Mesodermal cell (in vitro differentiated cells): ENCODE results near the gene LSM5.

Experiments
- H3K27ac ChIP-seq: 2 replicates; pipeline ENCODE4 v1.7.0; 2013; ENCODE audit warnings: mild to moderate bottlenecking, low read depth, low read length, moderate library complexity; ENCODE audit not compliant: severe bottlenecking
- H3K36me3 ChIP-seq: 2 replicates; pipeline ENCODE4 v1.7.1; 2013; ENCODE audit warnings: mild to moderate bottlenecking, low read length, moderate library complexity; ENCODE audit not compliant: control insufficient read depth, insufficient read depth
- H3K4me1 ChIP-seq: one replicate; pipeline ENCODE4 v1.7.1; 2013; ENCODE audit warnings: mild to moderate bottlenecking, low read length; ENCODE audit not compliant: insufficient read depth, control insufficient read depth, poor library complexity, severe bottlenecking
- H3K4me3 ChIP-seq: 2 replicates; pipeline ENCODE4 v1.7.0; 2013; ENCODE audit warnings: low read length, control low read depth, mild to moderate bottlenecking; ENCODE audit not compliant: insufficient read depth, poor library complexity, severe bottlenecking; ENCODE audit errors: extremely low read depth
- H3K9me3 ChIP-seq: 2 replicates; pipeline ENCODE4 v1.7.1; 2013; ENCODE audit warnings: mild to moderate bottlenecking, low read length, moderate library complexity; ENCODE audit not compliant: control insufficient read depth
- WGBS, 2 experiments: methylation state at CpG; one replicate each; pipeline ENCODE4 v1.1.5; 2013; ENCODE audit warnings: missing lambda C conversion rate in 2 of 2; ENCODE audit not compliant: insufficient coverage in 2 of 2; 5-methylcytosine and 5-hydroxymethylcytosine counted together

Gene LSM5

GRCh38 chr7:32525839-32526238 lies 35.7 kb upstream of the LSM5 start:
- no peak overlapping the region for H3K4me3 ChIP-seq
- peaks cover 20% of the 10 kb centered on the region for H3K9me3 ChIP-seq
- H3K4me1 ChIP-seq, result no peaks in the 10 kb centered on the region
- H3K36me3 ChIP-seq, result peaks cover 20% of the 10 kb centered on the region
- WGBS, 2 experiments, result 60 to 89% methylated on average over 1 to 3 of the region's 4 CpGs
- H3K27ac ChIP-seq, result no peak overlapping the region

GRCh38 chr7:32524631-32525030 lies 34.5 kb upstream of the LSM5 start:
- peaks cover 32% of the 10 kb centered on the region for H3K9me3 ChIP-seq
- H3K4me3 ChIP-seq, result no peak overlapping the region
- H3K36me3 ChIP-seq, result peaks cover 31% of the 10 kb centered on the region
- H3K27ac ChIP-seq, result no peak overlapping the region
- no peaks in the 10 kb centered on the region for H3K4me1 ChIP-seq

- Histone ChIP-seq H3K4me3 (no peak overlapping the region), H3K27ac (no peak overlapping the region), H3K36me3 (peaks cover 31% of the 10 kb centered on the region), H3K4me1 (no peaks in the 10 kb centered on the region), H3K9me3 (peaks cover 37% of the 10 kb centered on the region)
- 100% methylated on average over 2 of the region's 6 CpGs; no CpG with 5 or more reads in 1 of the 2 experiments for WGBS, 2 experiments
Measured at GRCh38 chr7:32522746-32523530, 32.8 kb upstream of the LSM5 start.

- Histone ChIP-seq H3K36me3 (peaks cover 52% of the 10 kb centered on the region), H3K4me1 (no peaks in the 10 kb centered on the region), H3K4me3 (no peak overlapping the region), H3K9me3 (peaks cover 60% of the 10 kb centered on the region), H3K27ac (no peak overlapping the region)
- WGBS, 2 experiments, result no CpG with 5 or more reads among the region's 2 CpGs
Measured at GRCh38 chr7:32519763-32520162, 29.6 kb upstream of the LSM5 start.

GRCh38 chr7:32518534-32519140 lies 28.5 kb upstream of the LSM5 start:
- H3K36me3 ChIP-seq, result peaks cover 57% of the 10 kb centered on the region
- H3K27ac ChIP-seq, result no peak overlapping the region
- no peaks in the 10 kb centered on the region for H3K4me1 ChIP-seq
- no peak overlapping the region for H3K4me3 ChIP-seq
- peaks cover 60% of the 10 kb centered on the region for H3K9me3 ChIP-seq
- WGBS, 2 experiments, result 100% methylated on average over 1 of the region's 2 CpGs

GRCh38 chr7:32516551-32517100 lies 26.4 kb upstream of the LSM5 start:
- H3K36me3 ChIP-seq, result peaks cover 43% of the 10 kb centered on the region
- no CpG with 5 or more reads among the region's 3 CpGs for WGBS, 2 experiments
- H3K27ac ChIP-seq, result no peak overlapping the region
- peaks cover 48% of the 10 kb centered on the region for H3K9me3 ChIP-seq
- H3K4me1 ChIP-seq, result no peaks in the 10 kb centered on the region
- H3K4me3 ChIP-seq, result no peak overlapping the region

- peaks cover 43% of the 10 kb centered on the region for H3K36me3 ChIP-seq
- WGBS, 2 experiments, result 100% methylated on average over 1 to 2 of the region's 3 CpGs
- no peak overlapping the region for H3K27ac ChIP-seq
- H3K4me1 ChIP-seq, result no peaks in the 10 kb centered on the region
- peaks cover 41% of the 10 kb centered on the region for H3K9me3 ChIP-seq
- H3K4me3 ChIP-seq, result no peak overlapping the region
Measured at GRCh38 chr7:32515890-32516550, 25.8 kb upstream of the LSM5 start.

GRCh38 chr7:32513210-32513609 lies 23.0 kb upstream of the LSM5 start:
- peaks cover 28% of the 10 kb centered on the region for H3K9me3 ChIP-seq
- no peak overlapping the region for H3K4me3 ChIP-seq
- no CpG with 5 or more reads among the region's 1 CpG for WGBS, 2 experiments
- H3K36me3 ChIP-seq, result peaks cover 37% of the 10 kb centered on the region
- no peak overlapping the region for H3K27ac ChIP-seq
- no peaks in the 10 kb centered on the region for H3K4me1 ChIP-seq

- peaks cover 42% of the 10 kb centered on the region for H3K36me3 ChIP-seq
- WGBS, 2 experiments, result 96 to 97% methylated on average over 4 of the region's 4 CpGs
- no peaks in the 10 kb centered on the region for H3K4me1 ChIP-seq
- peaks cover 19% of the 10 kb centered on the region for H3K9me3 ChIP-seq
- no peak overlapping the region for H3K4me3 ChIP-seq
- no peak overlapping the region for H3K27ac ChIP-seq
Measured at GRCh38 chr7:32511791-32512190, 21.6 kb upstream of the LSM5 start.

- peaks cover 4% of the 10 kb centered on the region for H3K9me3 ChIP-seq
- H3K4me1 ChIP-seq, result no peaks in the 10 kb centered on the region
- no peak overlapping the region for H3K27ac ChIP-seq
- WGBS, 2 experiments, result 82 to 100% methylated on average over 2 of the region's 6 CpGs
- H3K36me3 ChIP-seq, result peaks cover 14% of the 10 kb centered on the region
- H3K4me3 ChIP-seq, result no peak overlapping the region
Measured at GRCh38 chr7:32507414-32507813, 17.2 kb upstream of the LSM5 start.
